Measurements from ENCODE around the gene SPDEF. TPM values are rescaled to one million over a fixed set of nuclear protein-coding genes. Genes with fewer than 3 reads are reported as not detected.

Gene SPDEF
- total and polyA plus RNA-seq, 11 donors = 0.12 to 0.46 (median 0.23) TPM; not detected in 2

DNA sequence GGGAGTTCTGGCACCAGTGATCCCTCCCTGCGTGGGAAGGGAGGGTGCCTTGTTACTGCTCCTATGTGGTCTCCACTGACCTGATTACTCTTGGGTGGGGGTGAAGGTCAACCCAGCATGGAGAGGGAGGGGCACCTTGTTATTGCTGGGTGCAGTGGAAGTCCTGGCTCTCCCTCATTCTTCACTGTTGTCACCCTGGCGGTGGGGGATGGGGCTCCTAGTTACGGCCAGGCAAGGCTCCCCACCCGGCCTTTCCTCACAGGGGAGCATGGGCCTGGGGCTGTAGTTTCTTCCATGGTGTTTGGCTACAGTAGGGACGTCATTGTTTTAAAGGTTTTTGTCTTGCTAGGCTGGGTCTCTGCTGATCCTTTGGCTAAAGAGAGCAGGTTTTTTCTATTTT lies 49.4 kb downstream of the SPDEF start:
- H3K36me3 ChIP-seq = no peaks in the 10 kb centered on the region
- H3K4me1 ChIP-seq = no peaks in the 10 kb centered on the region
- 67 to 75% (median 73%) methylated on average over 5 of the region's 5 CpGs for WGBS, 4 donors
- H3K4me3 ChIP-seq = no peak overlapping the region
- no peaks in the 10 kb centered on the region for H3K27me3 ChIP-seq
- H3K9me3 ChIP-seq = peaks cover 0 to 21% (median 2%) of the 10 kb centered on the region in 12 donors
- ATAC-seq (no peak), DNase-seq (no peak)
- TF ChIP-seq, protein P1, sequence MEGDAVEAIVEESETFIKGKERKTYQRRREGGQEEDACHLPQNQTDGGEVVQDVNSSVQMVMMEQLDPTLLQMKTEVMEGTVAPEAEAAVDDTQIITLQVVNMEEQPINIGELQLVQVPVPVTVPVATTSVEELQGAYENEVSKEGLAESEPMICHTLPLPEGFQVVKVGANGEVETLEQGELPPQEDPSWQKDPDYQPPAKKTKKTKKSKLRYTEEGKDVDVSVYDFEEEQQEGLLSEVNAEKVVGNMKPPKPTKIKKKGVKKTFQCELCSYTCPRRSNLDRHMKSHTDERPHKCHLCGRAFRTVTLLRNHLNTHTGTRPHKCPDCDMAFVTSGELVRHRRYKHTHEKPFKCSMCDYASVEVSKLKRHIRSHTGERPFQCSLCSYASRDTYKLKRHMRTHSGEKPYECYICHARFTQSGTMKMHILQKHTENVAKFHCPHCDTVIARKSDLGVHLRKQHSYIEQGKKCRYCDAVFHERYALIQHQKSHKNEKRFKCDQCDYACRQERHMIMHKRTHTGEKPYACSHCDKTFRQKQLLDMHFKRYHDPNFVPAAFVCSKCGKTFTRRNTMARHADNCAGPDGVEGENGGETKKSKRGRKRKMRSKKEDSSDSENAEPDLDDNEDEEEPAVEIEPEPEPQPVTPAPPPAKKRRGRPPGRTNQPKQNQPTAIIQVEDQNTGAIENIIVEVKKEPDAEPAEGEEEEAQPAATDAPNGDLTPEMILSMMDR (IDR thresholded peaks at IDR 0.05) = no peak
- no peak for TF ChIP-seq POLR2A (IDR thresholded peaks at IDR 0.05)
- intact Hi-C loops (cut with DNase I) = no loop called here
- H3K27ac ChIP-seq = no peak overlapping the region

DNA sequence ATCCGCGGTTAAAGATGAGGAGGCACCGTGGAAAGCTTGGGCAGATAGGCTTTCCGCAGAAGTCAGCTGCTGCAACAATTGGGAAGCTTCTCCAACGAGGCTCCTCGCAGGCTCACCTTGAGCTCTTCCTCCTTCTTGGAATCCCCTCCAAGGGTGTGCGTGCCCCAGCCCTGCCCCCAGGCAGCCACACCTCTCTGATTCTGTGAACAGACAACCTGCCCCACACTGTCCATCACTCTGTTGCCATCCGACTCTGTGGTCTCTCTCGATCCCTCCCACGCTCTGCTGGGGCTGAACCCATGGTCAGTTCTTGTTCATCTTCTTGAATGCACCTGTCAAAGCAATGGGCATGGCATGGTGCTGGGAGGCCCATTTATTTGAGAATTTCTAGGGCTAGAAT lies 58.7 kb downstream of the SPDEF start:
- 77 to 83% (median 82%) methylated on average over 10 of the region's 10 CpGs for WGBS, 4 donors
- ATAC-seq = no peak
- Histone ChIP-seq H3K27ac (no peak overlapping the region), H3K4me1 (no peaks in the 10 kb centered on the region), H3K4me3 (no peak overlapping the region), H3K27me3 (no peaks in the 10 kb centered on the region), H3K9me3 (peaks cover 0 to 26% (median 8%) of the 10 kb centered on the region in 12 donors), H3K36me3 (no peaks in the 10 kb centered on the region)
- TF ChIP-seq POLR2A (IDR thresholded peaks at IDR 0.05) = no peak
- TF ChIP-seq, protein P1 (IDR thresholded peaks at IDR 0.05) = no peak
- no peak for DNase-seq
- intact Hi-C loops (cut with DNase I) = no loop called here

DNA sequence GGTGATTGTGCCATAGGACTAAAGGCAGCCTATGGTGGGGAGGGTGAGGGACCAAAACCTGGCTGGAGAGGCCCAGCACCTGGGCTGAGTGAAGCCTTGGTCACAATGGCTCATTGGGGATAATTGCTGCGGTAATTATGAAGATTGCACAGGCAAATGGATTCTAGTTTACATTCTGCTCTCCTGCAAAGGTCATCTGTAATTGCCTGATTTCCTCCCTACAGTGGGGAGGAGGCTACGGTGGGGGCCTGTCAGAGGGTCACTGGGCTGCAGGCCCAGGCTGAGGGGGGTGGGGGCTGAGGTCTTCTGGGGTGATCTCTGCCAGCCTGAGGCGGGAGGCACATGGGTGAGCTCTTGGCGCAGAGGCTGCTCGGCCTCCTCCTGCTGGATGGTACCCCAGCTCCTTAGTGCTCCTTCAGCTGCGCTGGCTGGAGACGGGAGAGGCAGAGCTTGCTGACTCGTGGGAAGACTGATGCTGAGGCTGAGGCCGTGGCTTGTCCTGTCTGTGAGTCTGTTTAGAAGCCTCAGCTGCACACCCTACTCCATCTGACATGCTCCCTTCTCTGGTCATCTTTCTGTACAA lies 59.9 kb downstream of the SPDEF start:
- Histone ChIP-seq H3K9me3 (peaks cover 0 to 20% (median 8%) of the 10 kb centered on the region in 12 donors), H3K27ac (no peak overlapping the region), H3K27me3 (no peaks in the 10 kb centered on the region), H3K4me3 (no peak overlapping the region), H3K4me1 (no peaks in the 10 kb centered on the region), H3K36me3 (no peaks in the 10 kb centered on the region)
- DNase-seq (peak in 1 of 5 donors; percentile 51), ATAC-seq (no peak)
- WGBS, 4 donors = 56 to 100% (median 75%) methylated on average over 1 to 9 of the region's 9 CpGs
- TF ChIP-seq POLR2A (IDR thresholded peaks at IDR 0.05) = no peak
- TF ChIP-seq, protein P1 (IDR thresholded peaks at IDR 0.05) = no peak
- intact Hi-C loops (cut with DNase I) = no loop called here

DNA sequence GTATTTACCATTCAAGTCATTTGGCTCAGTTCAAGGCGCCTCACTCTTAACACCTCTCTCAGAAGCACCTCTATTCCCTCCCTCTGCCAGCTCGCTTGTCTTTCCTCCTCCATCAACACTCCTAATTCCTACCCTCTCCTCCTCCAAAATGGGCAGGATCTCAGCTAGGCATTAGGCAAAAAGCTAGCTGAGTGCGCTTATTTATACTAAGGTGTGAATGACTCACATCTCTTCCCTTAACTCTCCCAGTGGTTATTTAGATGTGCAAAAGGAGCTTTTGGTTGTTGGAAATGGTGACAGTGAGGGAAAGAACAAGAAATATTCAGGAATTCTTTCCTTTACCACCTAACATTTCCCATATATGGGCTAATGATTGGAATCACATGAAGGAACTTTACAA lies 61.2 kb downstream of the SPDEF start:
- no peaks in the 10 kb centered on the region for H3K27me3 ChIP-seq
- ATAC-seq (no peak), DNase-seq (no peak)
- WGBS, 4 donors = 89 to 95% (median 90%) methylated on average over 3 of the region's 3 CpGs
- H3K27ac ChIP-seq = no peak overlapping the region
- TF ChIP-seq, protein P1 (IDR thresholded peaks at IDR 0.05) = no peak
- no peak for TF ChIP-seq POLR2A (IDR thresholded peaks at IDR 0.05)
- no peaks in the 10 kb centered on the region for H3K4me1 ChIP-seq
- intact Hi-C loops (cut with DNase I) = no loop called here
- no peaks in the 10 kb centered on the region for H3K36me3 ChIP-seq
- no peak overlapping the region for H3K4me3 ChIP-seq
- H3K9me3 ChIP-seq = peaks cover 0 to 8% (median under 1%) of the 10 kb centered on the region in 12 donors

All from heart left ventricle (tissue), 16 donors.